ENCODE data around the gene ZC3H12D.

ZC3H12D gene

GRCh38 chr6:149405823-149406765 is 78.7 kb downstream of the ZC3H12D start:
- DNase-seq = no peak

DNA sequence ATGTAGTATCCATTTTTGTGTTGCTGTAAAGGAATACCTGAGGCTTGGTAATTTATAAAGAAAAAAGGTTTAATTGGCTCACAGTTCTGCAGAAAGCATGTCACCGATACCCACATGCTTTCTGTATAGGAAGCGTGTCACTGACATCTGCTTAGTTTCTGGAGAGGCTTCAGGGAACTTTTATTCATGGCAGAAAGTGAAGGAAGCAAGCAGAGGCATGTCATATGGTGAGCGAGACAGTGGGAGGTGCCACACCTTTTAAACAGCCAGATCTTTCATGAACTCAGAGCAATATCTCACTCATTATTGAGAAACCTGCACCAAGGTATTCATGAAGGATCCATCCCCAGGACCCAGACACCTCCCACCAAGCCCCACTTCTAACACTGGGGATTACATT is 81.3 kb downstream of the ZC3H12D start:
- no peak for DNase-seq

GRCh38 chr6:149400050-149400449 is 84.8 kb downstream of the ZC3H12D start, which contains the start of gene SUMO4:
Gene SUMO4 (plus strand): TSS chr6:149400262. CDS start chr6:149400392, 130 bp downstream.
- DNase-seq = no peak

DNA sequence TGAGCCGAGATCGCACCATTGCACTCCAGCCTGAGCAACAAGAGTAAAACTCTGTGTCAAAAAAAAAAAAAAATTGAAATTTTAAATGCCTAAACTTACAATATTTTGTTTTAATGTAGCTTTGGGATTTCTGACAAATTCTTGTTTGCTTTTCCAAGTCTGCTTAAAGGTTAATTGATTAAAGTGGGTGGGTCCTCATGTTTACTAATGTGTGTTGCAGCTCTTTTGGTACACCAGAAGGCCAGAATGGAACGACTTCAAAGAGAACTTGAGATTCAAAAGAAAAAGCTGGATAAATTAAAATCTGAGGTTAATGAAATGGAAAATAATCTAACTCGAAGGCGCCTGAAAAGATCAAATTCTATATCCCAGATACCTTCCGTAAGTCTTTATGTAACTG is 87.4 kb downstream of the ZC3H12D start:
- DNase-seq = no peak

All from bone marrow (tissue), 2 donors.